Effector memory CD8-positive, alpha-beta T cell (primary cell): Measurements from ENCODE around the gene CFAP299.
"Not testable (repeated sequence)": the region's sequence is repeated elsewhere in the genome, so short reads cannot be mapped to it uniquely, and the experiment has no call there.

Experiments used
- ATAC-seq: fragments of 150-1000 bp; cut with Tn5 transposase; replicated peaks from 2 replicates; pipeline ENCODE4 v1.10.0; 2021; ENCODE audit warnings: mild to moderate bottlenecking, moderate library complexity
- DNase-seq, 3 experiments: peaks; one replicate each; pipeline ENCODE4 v3.0.0; 2021
- H3K27ac Mint-ChIP-seq, 2 donors: one replicate each; pipeline ENCODE4 v1.8.0; 2022; ENCODE audit warnings: mild to moderate bottlenecking in 2 of 2, mixed read lengths in 2 of 2, moderate library complexity in 2 of 2
- H3K27me3 Mint-ChIP-seq, 2 donors: one replicate each; pipeline ENCODE4 v1.8.0; 2022; ENCODE audit warnings: mixed read lengths in 2 of 2
- H3K36me3 Mint-ChIP-seq: one replicate; pipeline ENCODE4 v1.8.0; 2022; ENCODE audit warnings: mild to moderate bottlenecking, moderate library complexity, mixed read lengths; ENCODE audit not compliant: insufficient read depth
- H3K4me1 Mint-ChIP-seq, 2 donors: one replicate each; pipeline ENCODE4 v1.8.0; 2022; ENCODE audit warnings: low read depth in 2 of 2, mixed read lengths in 2 of 2
- H3K4me3 Mint-ChIP-seq, 2 donors: one replicate each; pipeline ENCODE4 v1.8.0; 2022; ENCODE audit warnings: mild to moderate bottlenecking in 2 of 2, mixed read lengths in 2 of 2, moderate library complexity in 2 of 2
- H3K9me3 Mint-ChIP-seq, 2 donors: one replicate each; pipeline ENCODE4 v1.8.0; 2022; ENCODE audit warnings: mixed read lengths in 2 of 2

Gene CFAP299

DNA sequence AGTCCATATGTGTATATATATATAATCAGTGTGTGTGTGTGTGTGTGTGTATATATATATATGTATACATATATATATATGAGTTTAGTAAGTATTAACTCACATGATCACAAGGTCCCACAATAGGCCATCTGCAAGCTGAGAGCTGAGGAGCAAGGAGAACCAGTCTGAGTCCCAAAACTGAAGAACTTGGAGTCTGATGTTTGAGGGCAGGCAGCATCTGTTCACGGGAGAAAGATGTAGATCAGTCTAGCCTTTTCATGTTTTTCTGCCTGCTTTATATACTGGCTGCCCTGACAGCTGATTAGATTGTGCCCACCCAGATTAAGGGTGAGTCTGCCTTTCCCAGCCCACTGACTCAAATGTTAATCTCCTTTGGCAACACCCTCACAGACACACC lies 465.2 kb downstream of the CFAP299 start:
- ATAC-seq, H3K27ac Mint-ChIP-seq, H3K36me3 Mint-ChIP-seq, H3K9me3 Mint-ChIP-seq, H3K27me3 Mint-ChIP-seq, H3K4me1 Mint-ChIP-seq, H3K4me3 Mint-ChIP-seq, DNase-seq: not testable (repeated sequence)

DNA sequence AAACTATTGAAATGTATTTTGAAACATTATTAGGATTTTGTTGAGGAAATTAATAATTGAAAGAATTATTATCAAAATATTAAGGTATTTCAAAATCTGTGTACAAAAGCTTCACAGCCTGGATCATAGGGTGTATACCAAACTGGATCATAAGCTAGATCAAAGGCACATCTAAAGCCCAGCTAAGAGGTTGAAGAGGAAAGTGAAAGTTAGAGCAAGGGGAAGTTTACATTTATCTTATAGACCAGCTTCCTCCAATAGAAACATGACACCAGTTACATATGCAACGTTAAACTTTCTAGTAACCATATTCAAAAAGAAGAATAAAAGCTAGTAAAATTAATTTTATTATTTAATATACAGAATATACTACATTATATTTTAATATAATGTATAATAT lies 467.8 kb downstream of the CFAP299 start:
- Mint-ChIP-seq H3K27ac (no peak overlapping the region), H3K4me1 (no peaks in the 10 kb centered on the region), H3K36me3 (no peaks in the 10 kb centered on the region), H3K27me3 (no peaks in the 10 kb centered on the region), H3K4me3 (no peak overlapping the region), H3K9me3 (no peaks in the 10 kb centered on the region)
- DNase-seq (no peak), ATAC-seq (no peak)

DNA sequence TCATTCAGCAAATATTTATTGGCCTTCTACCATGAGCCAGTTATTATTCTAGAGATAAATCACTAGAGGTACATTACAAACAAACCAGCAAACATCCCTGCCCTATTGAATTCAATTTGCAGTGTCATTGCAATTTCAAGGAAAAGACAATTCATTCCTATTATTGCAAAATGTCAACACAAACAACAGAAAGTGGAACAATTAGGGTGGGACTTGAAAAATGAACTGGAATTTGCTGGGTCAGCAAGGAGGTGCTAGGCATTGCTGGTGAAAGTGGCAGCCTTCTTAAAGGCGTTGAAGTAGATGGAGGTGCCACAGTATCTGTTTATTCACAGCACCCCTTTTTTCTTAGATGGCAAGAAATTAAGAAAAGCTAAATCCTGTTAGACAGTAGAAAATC lies 470.9 kb downstream of the CFAP299 start:
- ATAC-seq (no peak), DNase-seq (no peak)
- H3K27ac Mint-ChIP-seq = no peak overlapping the region

DNA sequence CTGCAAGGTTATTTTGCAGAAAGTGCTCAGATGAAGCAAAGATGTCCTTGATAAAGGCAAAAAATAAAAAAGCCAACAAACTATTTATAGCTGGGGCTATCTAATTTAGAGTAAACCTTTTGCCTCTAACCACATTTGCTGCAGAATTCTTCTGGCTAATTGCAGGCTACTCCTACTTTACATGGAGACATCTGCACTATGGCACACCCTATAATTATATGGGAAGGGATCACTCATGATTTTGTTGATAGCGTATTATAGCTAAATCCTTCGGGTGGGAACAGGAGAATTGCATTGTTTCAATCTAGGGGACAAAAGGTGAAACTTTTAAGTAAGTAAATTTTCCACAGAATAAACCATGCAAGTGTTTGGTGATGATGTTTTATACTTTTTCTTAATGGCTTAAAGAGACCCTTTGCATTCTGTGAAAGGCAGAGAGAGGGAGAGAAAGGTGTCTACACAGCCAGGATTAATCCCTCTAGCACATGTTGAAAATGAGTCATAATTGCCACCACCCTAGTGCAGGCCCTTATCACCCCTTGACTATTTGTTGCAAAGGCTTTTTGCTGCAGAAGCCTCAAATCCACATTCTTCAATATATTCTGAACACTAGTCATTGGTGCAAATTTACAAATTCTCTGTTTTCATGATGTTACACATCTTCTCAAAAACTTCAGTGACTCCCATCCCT lies 473.7 kb downstream of the CFAP299 start:
- no peak for ATAC-seq
- no peak for DNase-seq
- Mint-ChIP-seq H3K36me3 (no peaks in the 10 kb centered on the region), H3K27me3 (peaks cover 0 to 5% of the 10 kb centered on the region in 2 donors), H3K4me1 (no peaks in the 10 kb centered on the region), H3K9me3 (no peaks in the 10 kb centered on the region), H3K27ac (no peak overlapping the region), H3K4me3 (no peak overlapping the region)

More for the DNA sequence above, 470.9 kb downstream of the CFAP299 start:
- no peaks in the 10 kb centered on the region for H3K9me3 Mint-ChIP-seq
- H3K27me3 Mint-ChIP-seq = peaks cover 0 to 2% of the 10 kb centered on the region in 2 donors
- H3K4me3 Mint-ChIP-seq = no peak overlapping the region
- H3K4me1 Mint-ChIP-seq = no peaks in the 10 kb centered on the region
- H3K36me3 Mint-ChIP-seq = no peaks in the 10 kb centered on the region

DNA sequence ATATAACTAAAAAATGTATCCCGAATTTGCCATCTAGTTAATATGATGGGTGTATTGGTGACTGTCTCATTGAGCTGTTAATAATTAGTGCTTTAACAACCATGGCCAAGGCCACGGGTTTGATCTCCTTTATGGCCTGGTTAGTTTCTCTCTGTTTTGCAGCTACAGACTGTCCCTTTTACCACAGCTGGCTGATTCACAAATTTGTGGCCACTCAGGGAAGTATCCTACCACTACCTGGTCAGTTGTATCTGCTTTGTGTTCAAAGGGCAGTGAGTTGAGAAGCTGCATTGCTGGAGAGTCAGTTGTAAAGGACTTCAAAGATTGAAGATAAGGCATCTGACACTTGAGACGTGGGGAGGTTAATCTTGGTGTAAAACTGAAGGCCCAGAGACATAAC lies 475.9 kb downstream of the CFAP299 start:
- no peaks in the 10 kb centered on the region for H3K9me3 Mint-ChIP-seq
- DNase-seq (no peak), ATAC-seq (no peak)
- H3K27me3 Mint-ChIP-seq = peaks cover 0 to 5% of the 10 kb centered on the region in 2 donors
- no peak overlapping the region for H3K27ac Mint-ChIP-seq
- no peaks in the 10 kb centered on the region for H3K36me3 Mint-ChIP-seq
- no peaks in the 10 kb centered on the region for H3K4me1 Mint-ChIP-seq
- H3K4me3 Mint-ChIP-seq = no peak overlapping the region

DNA sequence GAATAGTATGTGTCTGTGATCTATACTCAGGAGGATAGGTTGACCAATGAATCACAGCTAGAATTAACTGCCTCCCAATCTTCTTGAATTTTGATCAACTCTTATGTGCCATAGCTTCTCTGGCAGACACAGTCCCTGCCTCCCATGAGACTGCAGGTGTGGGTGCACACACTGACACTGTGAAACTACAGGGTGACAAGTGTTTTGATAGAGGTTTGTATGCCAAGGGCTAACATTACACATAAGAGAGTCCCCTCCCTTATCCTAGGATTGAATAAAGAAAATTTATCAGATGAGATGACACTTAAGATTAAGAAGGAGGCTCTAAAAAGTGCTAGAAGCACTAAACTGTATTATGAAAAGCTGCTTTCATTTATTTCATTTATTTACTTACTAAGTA lies 476.6 kb downstream of the CFAP299 start:
- no peak for ATAC-seq
- H3K36me3 Mint-ChIP-seq = no peaks in the 10 kb centered on the region

DNA sequence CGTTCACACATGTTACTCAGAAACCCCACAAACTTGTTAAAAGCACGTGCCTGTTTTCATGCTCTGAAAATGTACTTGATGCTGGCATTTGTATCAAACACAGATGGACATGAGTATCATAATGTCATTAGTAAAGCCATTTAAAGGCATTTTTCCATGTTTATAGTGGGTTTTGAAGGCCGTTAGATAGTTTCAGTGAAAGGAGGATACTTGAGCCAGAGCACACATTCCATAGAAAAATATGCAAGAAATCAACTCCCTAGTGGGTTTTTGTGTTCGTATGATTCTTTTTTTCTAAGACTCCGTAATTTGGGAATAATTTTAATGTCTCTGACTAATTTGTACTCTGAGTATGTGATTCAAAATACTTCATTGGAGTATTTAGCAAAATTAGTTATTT lies 478.7 kb downstream of the CFAP299 start:
- H3K4me1 Mint-ChIP-seq = no peaks in the 10 kb centered on the region
- H3K4me3 Mint-ChIP-seq = no peak overlapping the region
- H3K9me3 Mint-ChIP-seq = no peaks in the 10 kb centered on the region
- H3K36me3 Mint-ChIP-seq = no peaks in the 10 kb centered on the region
- peaks cover 0 to 5% of the 10 kb centered on the region in 2 donors for H3K27me3 Mint-ChIP-seq
- ATAC-seq = no peak
- H3K27ac Mint-ChIP-seq = no peak overlapping the region
- DNase-seq = no peak

More for the DNA sequence above, 476.6 kb downstream of the CFAP299 start:
- H3K27me3 Mint-ChIP-seq = peaks cover 0 to 5% of the 10 kb centered on the region in 2 donors
- DNase-seq = no peak
- no peak overlapping the region for H3K4me3 Mint-ChIP-seq
- H3K27ac Mint-ChIP-seq = no peak overlapping the region
- no peaks in the 10 kb centered on the region for H3K9me3 Mint-ChIP-seq
- H3K4me1 Mint-ChIP-seq = no peaks in the 10 kb centered on the region

DNA sequence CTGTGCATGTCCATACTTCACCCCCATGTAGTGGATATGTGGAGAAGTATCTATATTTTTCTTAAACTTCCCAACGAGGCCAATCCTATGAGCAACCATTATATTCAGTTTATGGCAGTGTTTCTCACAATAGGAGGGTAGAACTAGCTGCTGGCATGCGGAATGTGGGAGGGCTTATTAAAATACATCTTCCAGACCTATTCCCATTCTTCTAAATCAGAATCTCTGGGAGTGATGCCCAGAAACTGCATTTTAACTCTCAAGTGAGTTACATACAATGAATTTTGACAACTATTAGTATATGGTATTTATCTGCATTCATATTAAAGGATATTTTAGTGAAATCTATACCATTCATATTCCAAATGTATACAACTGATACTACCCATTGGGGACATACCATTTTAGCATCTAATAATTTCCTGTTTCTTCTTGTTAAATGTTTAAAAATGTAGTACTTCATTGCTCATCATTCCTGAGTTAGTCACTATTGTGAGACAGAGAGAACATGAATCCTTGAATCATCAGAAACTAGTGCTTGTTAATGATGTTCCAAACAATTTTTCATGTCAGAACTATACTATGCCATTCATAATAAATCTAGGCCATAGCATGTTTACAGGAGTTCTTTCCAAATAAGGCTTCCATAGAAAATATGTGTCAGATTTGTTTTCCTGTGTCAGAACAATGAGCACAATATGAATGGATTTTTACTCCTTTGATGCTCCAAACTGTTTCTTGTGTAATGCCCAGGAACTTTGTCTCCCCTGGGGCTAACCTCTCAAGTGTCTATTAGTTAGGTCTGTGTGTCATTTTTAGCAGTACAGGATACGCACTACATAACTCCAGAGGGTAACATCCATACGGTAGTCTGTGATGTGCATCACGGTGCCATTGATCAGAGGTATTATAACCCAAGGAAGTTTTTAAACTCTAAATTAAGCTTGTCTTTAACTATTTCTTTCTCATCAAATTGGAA lies 496.1 kb downstream of the CFAP299 start:
- no peaks in the 10 kb centered on the region for H3K4me1 Mint-ChIP-seq
- H3K36me3 Mint-ChIP-seq = no peaks in the 10 kb centered on the region
- no peak for ATAC-seq
- H3K27ac Mint-ChIP-seq = no peak overlapping the region
- DNase-seq = no peak
- H3K27me3 Mint-ChIP-seq = no peaks in the 10 kb centered on the region
- no peaks in the 10 kb centered on the region for H3K9me3 Mint-ChIP-seq
- no peak overlapping the region for H3K4me3 Mint-ChIP-seq

DNA sequence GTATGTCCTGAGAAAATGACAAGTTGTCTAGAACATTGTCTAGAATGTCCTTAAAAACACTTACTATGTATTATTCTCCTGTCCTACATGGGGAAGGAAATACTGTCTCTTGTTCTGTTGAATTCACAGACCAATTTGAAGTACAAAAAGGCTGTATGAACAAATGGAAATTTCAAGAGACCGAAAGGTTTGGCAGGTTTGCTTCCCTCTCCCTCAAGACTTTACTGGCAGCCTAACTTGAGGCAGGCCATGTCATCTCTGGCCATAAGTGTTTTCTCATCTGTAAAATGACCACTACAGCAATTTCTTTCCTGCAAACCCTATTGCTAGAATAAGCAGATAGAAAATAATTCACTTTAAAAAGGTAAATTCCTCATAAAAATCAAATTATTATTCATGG lies 503.8 kb downstream of the CFAP299 start:
- H3K27ac Mint-ChIP-seq = no peak overlapping the region
- no peaks in the 10 kb centered on the region for H3K36me3 Mint-ChIP-seq
- peaks cover 0 to 2% of the 10 kb centered on the region in 2 donors for H3K4me1 Mint-ChIP-seq
- DNase-seq (no peak), ATAC-seq (no peak)
- H3K27me3 Mint-ChIP-seq = no peaks in the 10 kb centered on the region
- no peak overlapping the region for H3K4me3 Mint-ChIP-seq
- no peaks in the 10 kb centered on the region for H3K9me3 Mint-ChIP-seq

DNA sequence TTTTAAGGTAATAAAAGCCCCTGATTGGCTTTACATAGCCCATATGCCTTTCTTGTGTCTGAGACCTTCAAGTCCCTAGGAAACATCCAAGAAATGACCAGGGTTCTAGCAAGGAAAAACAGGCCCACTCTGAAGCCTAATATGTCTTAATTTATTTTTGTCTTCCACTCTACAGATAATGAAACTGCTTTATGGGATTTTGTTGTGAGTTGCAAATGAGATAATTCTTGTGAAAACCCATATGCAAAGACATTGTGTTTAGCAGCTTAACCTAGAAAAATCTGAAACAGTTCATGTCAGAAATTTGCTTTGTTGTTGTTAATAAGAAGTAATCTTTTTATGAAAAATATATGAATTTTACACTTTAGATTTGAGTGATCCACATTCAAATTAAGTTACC lies 504.3 kb downstream of the CFAP299 start:
- no peak overlapping the region for H3K4me3 Mint-ChIP-seq
- ATAC-seq = no peak

DNA sequence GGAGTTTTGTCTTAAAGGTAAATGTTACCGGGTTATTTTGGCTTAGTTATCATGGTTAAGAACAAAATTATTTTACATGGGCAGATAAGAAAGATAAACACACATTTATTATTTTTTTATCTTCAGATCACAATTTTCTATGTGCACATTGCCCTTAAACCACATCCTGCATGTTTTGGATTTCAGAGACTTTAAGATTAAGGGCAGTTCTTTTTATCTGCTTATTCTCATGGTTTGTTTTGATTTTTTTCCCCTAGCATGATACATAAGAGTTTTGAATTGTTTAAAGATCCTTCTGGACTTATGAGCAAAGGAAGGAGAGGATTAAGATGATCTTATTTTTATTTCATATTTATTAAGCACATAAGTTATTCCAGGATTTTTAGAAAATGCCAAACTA lies 504.9 kb downstream of the CFAP299 start:
- Mint-ChIP-seq H3K4me3 (no peak overlapping the region), H3K27me3 (no peaks in the 10 kb centered on the region), H3K4me1 (peaks cover 0 to 2% of the 10 kb centered on the region in 2 donors), H3K9me3 (no peaks in the 10 kb centered on the region), H3K27ac (no peak overlapping the region), H3K36me3 (no peaks in the 10 kb centered on the region)
- no peak for ATAC-seq
- DNase-seq = no peak

More for the DNA sequence above, 504.3 kb downstream of the CFAP299 start:
- no peak overlapping the region for H3K27ac Mint-ChIP-seq
- H3K27me3 Mint-ChIP-seq = no peaks in the 10 kb centered on the region
- no peak for DNase-seq
- H3K4me1 Mint-ChIP-seq = peaks cover 0 to 2% of the 10 kb centered on the region in 2 donors
- no peaks in the 10 kb centered on the region for H3K9me3 Mint-ChIP-seq
- no peaks in the 10 kb centered on the region for H3K36me3 Mint-ChIP-seq

DNA sequence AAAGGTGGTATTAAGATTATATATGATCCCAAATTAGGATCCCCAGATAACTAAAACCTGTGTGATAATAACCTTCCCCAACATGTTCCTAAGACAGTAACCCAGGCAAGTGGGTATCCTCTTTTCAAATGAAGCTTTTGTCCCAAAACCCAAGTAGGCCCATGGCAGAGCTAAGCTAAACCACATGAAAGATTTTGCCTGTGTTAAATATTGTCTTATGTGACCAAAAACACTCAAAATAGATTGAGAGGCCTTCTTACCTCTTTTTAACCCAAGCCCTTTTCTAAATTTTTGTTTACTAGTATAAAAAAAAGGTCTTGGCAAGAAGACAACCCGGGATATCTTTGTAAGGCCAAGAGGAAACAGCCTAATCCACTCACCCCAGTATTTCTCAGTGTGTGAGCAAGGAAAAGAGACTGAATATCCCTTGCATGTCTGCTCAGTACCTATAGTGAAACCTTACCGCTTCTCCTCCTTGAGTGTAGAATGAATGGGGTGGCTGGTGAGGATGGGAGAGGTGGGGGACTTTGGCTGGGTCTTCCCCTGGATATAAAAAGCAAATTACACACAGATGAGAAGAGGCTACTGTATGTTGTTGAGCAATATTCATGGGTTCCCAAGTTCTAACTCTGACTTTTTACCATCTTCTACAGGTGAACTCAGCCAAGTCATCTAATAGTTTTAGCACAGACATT lies 506.2 kb downstream of the CFAP299 start:
- no peaks in the 10 kb centered on the region for H3K9me3 Mint-ChIP-seq
- no peaks in the 10 kb centered on the region for H3K27me3 Mint-ChIP-seq
- DNase-seq (no peak), ATAC-seq (no peak)
- H3K27ac Mint-ChIP-seq = no peak overlapping the region
- no peaks in the 10 kb centered on the region for H3K36me3 Mint-ChIP-seq
- no peak overlapping the region for H3K4me3 Mint-ChIP-seq
- H3K4me1 Mint-ChIP-seq = peaks cover 0 to 2% of the 10 kb centered on the region in 2 donors

DNA sequence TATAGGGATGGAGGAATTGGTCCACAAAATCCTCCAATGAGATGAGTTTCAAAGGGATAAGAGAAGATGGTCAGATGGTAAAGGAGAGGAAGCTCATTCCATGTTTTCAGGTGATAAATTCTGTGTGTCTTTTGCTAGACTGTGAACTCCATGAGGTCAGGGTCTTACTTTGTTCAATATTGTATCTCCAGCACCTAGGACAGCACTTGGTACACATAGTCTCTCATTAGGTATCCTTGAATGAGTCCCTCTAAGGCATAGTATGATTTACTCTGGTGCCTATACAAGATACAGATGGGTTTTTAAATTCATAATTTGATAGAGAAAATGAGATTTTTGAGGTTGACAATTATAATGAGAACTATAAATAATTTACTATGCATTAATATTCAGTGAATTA lies 510.7 kb downstream of the CFAP299 start:
- DNase-seq (no peak), ATAC-seq (no peak)
- no peaks in the 10 kb centered on the region for H3K9me3 Mint-ChIP-seq
- no peaks in the 10 kb centered on the region for H3K36me3 Mint-ChIP-seq
- H3K27me3 Mint-ChIP-seq = no peaks in the 10 kb centered on the region
- H3K4me1 Mint-ChIP-seq = peaks cover 0 to 2% of the 10 kb centered on the region in 2 donors
- no peak overlapping the region for H3K27ac Mint-ChIP-seq
- no peak overlapping the region for H3K4me3 Mint-ChIP-seq
